ENCODE data around the gene RXFP3. TPM values are rescaled to one million over a fixed set of nuclear protein-coding genes. Genes with fewer than 3 reads are reported as not detected.

RXFP3 gene
- total RNA-seq, 1 donor from 2014 or later: not detected

GRCh38 chr5:33891788-33892619, 44.2 kb upstream of the RXFP3 start, which contains the start of gene ADAMTS12:
ADAMTS12 (minus strand) TSS chr5:33891990; CDS start chr5:33891856, 134 bp downstream.
- peak; percentile 62 for DNase-seq
- H3K27me3 ChIP-seq (ENCODE audit: low read depth): peaks cover 88% of the 10 kb centered on the region
- intact Hi-C loops (cut with micrococcal nuclease): no loop called here
- H3K4me1 ChIP-seq: peaks cover 22% of the 10 kb centered on the region
- H3K36me3 ChIP-seq: no peaks in the 10 kb centered on the region
- TF ChIP-seq CTCF (IDR thresholded peaks at IDR 0.05; ENCODE audit: borderline replicate concordance): no peak
- H3K4me3 ChIP-seq: peak within 1 kb of the TSS; percentile 66
- no peaks in the 10 kb centered on the region for H3K9me3 ChIP-seq (replicated peaks)
- peak within 1 kb of the TSS; percentile 69 for H3K27ac ChIP-seq (replicated peaks)

GRCh38 chr5:33892620-33893137, 43.5 kb upstream of the RXFP3 start:
- intact Hi-C loops (cut with micrococcal nuclease): no loop called here
- H3K4me1 ChIP-seq: peaks cover 22% of the 10 kb centered on the region
- no peak for TF ChIP-seq CTCF (IDR thresholded peaks at IDR 0.05; ENCODE audit: borderline replicate concordance)
- H3K27me3 ChIP-seq (ENCODE audit: low read depth): peaks cover 81% of the 10 kb centered on the region
- H3K4me3 ChIP-seq: peak overlapping the region; percentile 66
- no peak for DNase-seq
- peak overlapping the region; percentile 69 for H3K27ac ChIP-seq (replicated peaks)
- H3K9me3 ChIP-seq (replicated peaks): no peaks in the 10 kb centered on the region
- no peaks in the 10 kb centered on the region for H3K36me3 ChIP-seq

- Histone ChIP-seq H3K9me3 (replicated peaks) (no peaks in the 10 kb centered on the region), H3K27me3 (ENCODE audit: low read depth) (peaks cover 62% of the 10 kb centered on the region), H3K4me1 (peaks cover 22% of the 10 kb centered on the region), H3K27ac (replicated peaks) (no peak overlapping the region), H3K36me3 (no peaks in the 10 kb centered on the region), H3K4me3 (no peak overlapping the region)
- DNase-seq: no peak
- no peak for TF ChIP-seq CTCF (IDR thresholded peaks at IDR 0.05; ENCODE audit: borderline replicate concordance)
- intact Hi-C loops (cut with micrococcal nuclease): no loop called here
These were observed 41.6 kb upstream of the RXFP3 start for GRCh38 chr5:33894566-33894965.

GRCh38 chr5:33901156-33901555, 35.0 kb upstream of the RXFP3 start:
- Histone ChIP-seq H3K36me3 (no peaks in the 10 kb centered on the region), H3K4me3 (no peak overlapping the region), H3K9me3 (replicated peaks) (peaks cover 37% of the 10 kb centered on the region), H3K27me3 (ENCODE audit: low read depth) (peaks cover 4% of the 10 kb centered on the region), H3K27ac (replicated peaks) (peak overlapping the region; percentile 19), H3K4me1 (no peaks in the 10 kb centered on the region)
- TF ChIP-seq CTCF (IDR thresholded peaks at IDR 0.05; ENCODE audit: borderline replicate concordance): no peak
- intact Hi-C loops (cut with micrococcal nuclease): no loop called here
- no peak for DNase-seq

- intact Hi-C loops (cut with micrococcal nuclease): no loop called here
- H3K27ac ChIP-seq (replicated peaks): no peak overlapping the region
- no peak for TF ChIP-seq CTCF (IDR thresholded peaks at IDR 0.05; ENCODE audit: borderline replicate concordance)
- no peaks in the 10 kb centered on the region for H3K4me1 ChIP-seq
- H3K36me3 ChIP-seq: no peaks in the 10 kb centered on the region
- H3K4me3 ChIP-seq: no peak overlapping the region
- no peaks in the 10 kb centered on the region for H3K27me3 ChIP-seq (ENCODE audit: low read depth)
- no peak for DNase-seq
- peaks cover 55% of the 10 kb centered on the region for H3K9me3 ChIP-seq (replicated peaks)
These were observed 33.1 kb upstream of the RXFP3 start for GRCh38 chr5:33903118-33903517.

Measured in left ventricle myocardium inferior (tissue), 1 donor.